Mesodermal cell (in vitro differentiated cells): Measurements from ENCODE around the gene C13orf46. TPM values are rescaled to one million over a fixed set of nuclear protein-coding genes. Genes with fewer than 3 reads are reported as not detected.
A peak's percentile ranks its signal among the peaks of the same experiment; 100 is the strongest.
"Not testable (repeated sequence)": the region's sequence is repeated elsewhere in the genome, so short reads cannot be mapped to it uniquely, and the experiment has no call there.

Experiments used
- H3K27ac ChIP-seq: 2 replicates; pipeline ENCODE4 v1.7.0; 2013; ENCODE audit warnings: mild to moderate bottlenecking, low read depth, low read length, moderate library complexity; ENCODE audit not compliant: severe bottlenecking
- H3K36me3 ChIP-seq: 2 replicates; pipeline ENCODE4 v1.7.1; 2013; ENCODE audit warnings: mild to moderate bottlenecking, low read length, moderate library complexity; ENCODE audit not compliant: control insufficient read depth, insufficient read depth
- H3K4me1 ChIP-seq: one replicate; pipeline ENCODE4 v1.7.1; 2013; ENCODE audit warnings: mild to moderate bottlenecking, low read length; ENCODE audit not compliant: insufficient read depth, control insufficient read depth, poor library complexity, severe bottlenecking
- H3K4me3 ChIP-seq: 2 replicates; pipeline ENCODE4 v1.7.0; 2013; ENCODE audit warnings: low read length, control low read depth, mild to moderate bottlenecking; ENCODE audit not compliant: insufficient read depth, poor library complexity, severe bottlenecking; ENCODE audit errors: extremely low read depth
- H3K9me3 ChIP-seq: 2 replicates; pipeline ENCODE4 v1.7.1; 2013; ENCODE audit warnings: mild to moderate bottlenecking, low read length, moderate library complexity; ENCODE audit not compliant: control insufficient read depth
- WGBS, 2 experiments: methylation state at CpG; one replicate each; pipeline ENCODE4 v1.1.5; 2013; ENCODE audit warnings: missing lambda C conversion rate in 2 of 2; ENCODE audit not compliant: insufficient coverage in 2 of 2; 5-methylcytosine and 5-hydroxymethylcytosine counted together
- polyA plus RNA-seq, 2 experiments: library from polyadenylated mRNA; stranded (reverse); fragments of 50-300 nt; gene quantifications; one replicate each; pipeline ENCODE4 v1.2.3, GENCODE V29; 2013

C13orf46 gene
- polyA plus RNA-seq (2013, experiment 1 of 2) = 0.41 TPM
- 0.35 TPM for polyA plus RNA-seq (2013, experiment 2 of 2)

- no peaks in the 10 kb centered on the region for H3K9me3 ChIP-seq
- 94 to 95% methylated on average over 35 to 41 of the region's 44 CpGs for WGBS, 2 experiments
- H3K36me3 ChIP-seq = peaks cover 80% of the 10 kb centered on the region
- H3K4me1 ChIP-seq = peaks cover 11% of the 10 kb centered on the region
- H3K27ac ChIP-seq = peak within 1 kb of the TSS; percentile 10
- H3K4me3 ChIP-seq = no peak within 1 kb of the TSS
Observed at GRCh38 chr13:113973218-113974164, at the start of gene C13orf46. C13orf46 (minus strand) TSS chr13:113974076; CDS start chr13:113973997, 79 bp downstream.

GRCh38 chr13:114022876-114023275, 49.0 kb upstream of the C13orf46 start:
- WGBS, 2 experiments = 93 to 99% methylated on average over 10 to 11 of the region's 12 CpGs
- peaks cover 10% of the 10 kb centered on the region for H3K4me1 ChIP-seq
- H3K36me3 ChIP-seq = peaks cover 93% of the 10 kb centered on the region
- no peaks in the 10 kb centered on the region for H3K9me3 ChIP-seq
- H3K4me3 ChIP-seq = no peak overlapping the region
- H3K27ac ChIP-seq = no peak overlapping the region

- 93 to 95% methylated on average over 7 to 9 of the region's 9 CpGs for WGBS, 2 experiments
- H3K36me3 ChIP-seq = peaks cover 93% of the 10 kb centered on the region
- H3K4me1 ChIP-seq = peaks cover 10% of the 10 kb centered on the region
- no peak overlapping the region for H3K4me3 ChIP-seq
- H3K9me3 ChIP-seq = no peaks in the 10 kb centered on the region
- H3K27ac ChIP-seq = no peak overlapping the region
Observed at GRCh38 chr13:114022309-114022669, 48.4 kb upstream of the C13orf46 start.

- no peak overlapping the region for H3K27ac ChIP-seq
- no peak overlapping the region for H3K4me3 ChIP-seq
- H3K36me3 ChIP-seq = peaks cover 93% of the 10 kb centered on the region
- no peaks in the 10 kb centered on the region for H3K9me3 ChIP-seq
- H3K4me1 ChIP-seq = peaks cover 7% of the 10 kb centered on the region
- WGBS, 2 experiments = 92 to 93% methylated on average over 22 to 24 of the region's 25 CpGs
Observed at GRCh38 chr13:114021464-114022308, 47.8 kb upstream of the C13orf46 start.

GRCh38 chr13:114020750-114021463, 47.0 kb upstream of the C13orf46 start:
- Histone ChIP-seq H3K36me3 (peaks cover 93% of the 10 kb centered on the region), H3K27ac (no peak overlapping the region), H3K4me3 (no peak overlapping the region), H3K9me3 (no peaks in the 10 kb centered on the region), H3K4me1 (peaks cover 3% of the 10 kb centered on the region)
- 95 to 96% methylated on average over 32 of the region's 32 CpGs for WGBS, 2 experiments

- not testable (repeated sequence) for H3K9me3 ChIP-seq, H3K27ac ChIP-seq, H3K4me1 ChIP-seq, H3K4me3 ChIP-seq
- WGBS, 2 experiments = 96 to 98% methylated on average over 11 of the region's 14 CpGs
- H3K36me3 ChIP-seq = peaks cover 95% of the 10 kb centered on the region
Observed at GRCh38 chr13:114020134-114020533, 46.3 kb upstream of the C13orf46 start.

GRCh38 chr13:114019367-114019766, 45.5 kb upstream of the C13orf46 start:
- Histone ChIP-seq H3K4me3 (no peak overlapping the region), H3K9me3 (no peaks in the 10 kb centered on the region), H3K36me3 (peaks cover 95% of the 10 kb centered on the region), H3K4me1 (peaks cover 2% of the 10 kb centered on the region), H3K27ac (no peak overlapping the region)
- WGBS, 2 experiments = 98 to 99% methylated on average over 10 to 13 of the region's 13 CpGs

- Histone ChIP-seq H3K4me1 (peaks cover 2% of the 10 kb centered on the region), H3K27ac (no peak overlapping the region), H3K4me3 (no peak overlapping the region), H3K36me3 (peaks cover 95% of the 10 kb centered on the region), H3K9me3 (no peaks in the 10 kb centered on the region)
- 96 to 98% methylated on average over 19 to 20 of the region's 20 CpGs for WGBS, 2 experiments
Observed at GRCh38 chr13:114018461-114019055, 44.7 kb upstream of the C13orf46 start.

- H3K36me3 ChIP-seq = peaks cover 95% of the 10 kb centered on the region
- H3K9me3 ChIP-seq = no peaks in the 10 kb centered on the region
- WGBS, 2 experiments = 95 to 98% methylated on average over 19 to 20 of the region's 23 CpGs
- H3K4me3 ChIP-seq = no peak overlapping the region
- H3K4me1 ChIP-seq = peaks cover 2% of the 10 kb centered on the region
- H3K27ac ChIP-seq = no peak overlapping the region
Observed at GRCh38 chr13:114017966-114018365, 44.1 kb upstream of the C13orf46 start.
